OCI-LY3 (cell line): Measurements from ENCODE around the gene JARID2.

Source experiments
- CTCF ChIP-seq: fragments of 200-600, 300-600 bp; sonication (generic); IDR thresholded peaks from 2 replicates; pipeline ENCODE4 v1.5.1; 2014; ENCODE audit warnings: antibody characterized with exemption, low read length, low read depth
- EZH2phosphoT487 ChIP-seq: fragments of 200-600 bp; shearing (Covaris generic); IDR thresholded peaks from 2 replicates; pipeline ENCODE4 v1.6.1; 2018; ENCODE audit warnings: antibody characterized with exemption, mixed run types, low read depth

GRCh38 chr6:15325540-15325955 is 79.7 kb downstream of the JARID2 start:
- TF ChIP-seq CTCF (no peak), EZH2phosphoT487 (no peak)
